ENCODE measurements around the gene BIVM. TPM values are rescaled to one million over a fixed set of nuclear protein-coding genes. Genes with fewer than 3 reads are reported as not detected.

Gene BIVM
- total RNA-seq, 4 donors from 2014 or later: 16.2 to 19.5 (median 16.7) TPM

- TF ChIP-seq CTCF (IDR thresholded peaks at IDR 0.05) (no peak), POLR2A (IDR thresholded peaks at IDR 0.05; ENCODE audit: low read depth) (no peak), POLR2AphosphoS5 (IDR thresholded peaks at IDR 0.05) (no peak), EP300 (IDR thresholded peaks at IDR 0.05) (no peak)
- H3K27me3 ChIP-seq: no peaks in the 10 kb centered on the region
- H3K9me3 ChIP-seq: no peaks in the 10 kb centered on the region
- no peaks in the 10 kb centered on the region for H3K4me1 ChIP-seq
- intact Hi-C loops (cut with DNase I): no loop called here
- no peak overlapping the region for H3K27ac ChIP-seq (replicated peaks in 1 of 4)
- WGBS: 100% methylated on average over 1 of the region's 1 CpG
- DNase-seq (ENCODE audit: extremely low spot score): no peak
- H3K36me3 ChIP-seq: peaks cover 0 to 23% (median 2%) of the 10 kb centered on the region in 4 donors
- H3K4me3 ChIP-seq: no peak overlapping the region
Observed at GRCh38 chr13:102781591-102781990, 17.3 kb upstream of the BIVM start.

GRCh38 chr13:102784483-102784882 lies 14.4 kb upstream of the BIVM start:
- TF ChIP-seq POLR2A (IDR thresholded peaks at IDR 0.05; ENCODE audit: low read depth): no peak
- TF ChIP-seq POLR2AphosphoS5 (IDR thresholded peaks at IDR 0.05): no peak
- TF ChIP-seq CTCF (IDR thresholded peaks at IDR 0.05): no peak
- no peak for TF ChIP-seq EP300 (IDR thresholded peaks at IDR 0.05)
- Histone ChIP-seq H3K27ac (replicated peaks in 1 of 4) (no peak overlapping the region), H3K4me1 (no peaks in the 10 kb centered on the region), H3K36me3 (peaks cover 0 to 52% (median 13%) of the 10 kb centered on the region in 4 donors), H3K9me3 (no peaks in the 10 kb centered on the region), H3K27me3 (no peaks in the 10 kb centered on the region), H3K4me3 (no peak overlapping the region)
- 89% methylated on average over 3 of the region's 3 CpGs for WGBS
- no peak for DNase-seq (ENCODE audit: extremely low spot score)
- intact Hi-C loops (cut with DNase I): no loop called here

- Histone ChIP-seq H3K4me3 (no peak overlapping the region), H3K36me3 (peaks cover 0 to 91% (median 28%) of the 10 kb centered on the region in 4 donors), H3K27ac (replicated peaks in 1 of 4) (no peak overlapping the region), H3K27me3 (no peaks in the 10 kb centered on the region), H3K9me3 (no peaks in the 10 kb centered on the region), H3K4me1 (no peaks in the 10 kb centered on the region)
- intact Hi-C loops (cut with DNase I): no loop called here
- DNase-seq (ENCODE audit: extremely low spot score): no peak
- 95% methylated on average over 8 of the region's 8 CpGs for WGBS
- no peak for TF ChIP-seq EP300 (IDR thresholded peaks at IDR 0.05)
Observed at GRCh38 chr13:102788683-102789082, 10.2 kb upstream of the BIVM start.

- Histone ChIP-seq H3K4me1 (peaks cover 0 to 5% (median 1%) of the 10 kb centered on the region in 4 donors), H3K9me3 (no peaks in the 10 kb centered on the region), H3K27ac (replicated peaks in 1 of 4) (no peak overlapping the region), H3K36me3 (peaks cover 0 to 64% (median 28%) of the 10 kb centered on the region in 4 donors), H3K4me3 (no peak overlapping the region), H3K27me3 (no peaks in the 10 kb centered on the region)
- intact Hi-C loops (cut with DNase I): no loop called here
- DNase-seq (ENCODE audit: extremely low spot score): no peak
- 59% methylated on average over 1 of the region's 1 CpG for WGBS
- TF ChIP-seq CTCF (IDR thresholded peaks at IDR 0.05) (no peak), POLR2A (IDR thresholded peaks at IDR 0.05; ENCODE audit: low read depth) (no peak), POLR2AphosphoS5 (IDR thresholded peaks at IDR 0.05) (no peak), EP300 (IDR thresholded peaks at IDR 0.05) (no peak)
Observed at GRCh38 chr13:102792396-102792795, 6.5 kb upstream of the BIVM start.

GRCh38 chr13:102793611-102794355 lies 5.1 kb upstream of the BIVM start:
- H3K4me3 ChIP-seq: no peak overlapping the region
- H3K27me3 ChIP-seq: no peaks in the 10 kb centered on the region
- no peak overlapping the region for H3K27ac ChIP-seq (replicated peaks in 1 of 4)
- H3K4me1 ChIP-seq: peaks cover 6 to 17% (median 11%) of the 10 kb centered on the region in 4 donors
- 87% methylated on average over 9 of the region's 9 CpGs for WGBS
- no peak for TF ChIP-seq CTCF (IDR thresholded peaks at IDR 0.05)
- TF ChIP-seq POLR2A (IDR thresholded peaks at IDR 0.05; ENCODE audit: low read depth): no peak
- TF ChIP-seq EP300 (IDR thresholded peaks at IDR 0.05): no peak
- no peak for TF ChIP-seq POLR2AphosphoS5 (IDR thresholded peaks at IDR 0.05)
- peaks cover 0 to 50% (median 21%) of the 10 kb centered on the region in 4 donors for H3K36me3 ChIP-seq
- intact Hi-C loops (cut with DNase I): no loop called here
- no peaks in the 10 kb centered on the region for H3K9me3 ChIP-seq
- no peak for DNase-seq (ENCODE audit: extremely low spot score)

Data from esophagus muscularis mucosa (tissue), 4 donors.